Stimulated activated naive CD4-positive, alpha-beta T cell treated with Interleukin-2 at 50 U/mL for 16 hours (primary cell): ENCODE results near the gene GLI1.

ENCODE experiments used
- DNase-seq: peaks from one replicate; lab custom pipeline; 2025; lab: John Stamatoyannopoulos, UW

The GLI1 gene

DNA sequence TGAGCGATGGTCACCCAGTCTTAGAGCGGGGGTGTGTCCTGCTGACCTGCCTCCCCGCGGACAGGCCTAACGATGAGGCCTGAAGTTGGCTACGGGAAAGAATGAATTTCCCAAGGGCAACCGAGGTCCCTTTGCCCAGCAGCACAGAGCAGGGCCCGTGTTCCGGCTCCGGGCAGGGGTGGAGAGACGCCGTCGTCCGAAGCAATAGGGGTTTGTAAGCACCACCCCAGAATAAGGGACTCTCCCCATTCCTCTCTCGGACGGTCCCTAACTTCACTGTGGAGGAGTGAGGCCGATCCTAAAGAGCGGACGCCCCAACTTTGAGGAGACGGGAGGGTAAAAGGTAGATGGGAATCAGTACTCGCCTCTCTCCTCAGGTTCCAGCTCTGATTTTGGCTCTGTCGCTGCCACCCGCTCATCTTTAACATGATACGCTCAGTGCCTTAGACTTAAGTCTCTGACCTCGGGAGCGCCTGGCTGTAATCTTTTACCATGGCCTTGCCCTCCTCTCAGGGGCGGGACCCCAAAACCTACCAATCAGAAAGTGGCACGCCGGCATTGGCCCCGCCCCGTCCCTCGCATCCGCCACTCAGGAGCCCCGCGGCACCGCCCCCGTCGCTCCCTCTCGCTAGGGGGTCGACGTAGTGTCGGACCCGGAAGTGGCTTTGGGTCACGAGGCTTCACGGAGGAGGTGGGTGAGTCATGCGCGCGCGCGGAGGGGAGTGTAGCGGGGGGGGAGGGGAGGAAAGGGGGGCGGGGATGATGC lies 60.7 kb downstream of the GLI1 start, which contains the start of gene DDIT3:
DDIT3 (minus strand) TSS at position 462 of the 766 bp plus-strand sequence. CDS start 3,108 bp downstream, outside the sequence.
- peak; percentile 99 for DNase-seq

DNA sequence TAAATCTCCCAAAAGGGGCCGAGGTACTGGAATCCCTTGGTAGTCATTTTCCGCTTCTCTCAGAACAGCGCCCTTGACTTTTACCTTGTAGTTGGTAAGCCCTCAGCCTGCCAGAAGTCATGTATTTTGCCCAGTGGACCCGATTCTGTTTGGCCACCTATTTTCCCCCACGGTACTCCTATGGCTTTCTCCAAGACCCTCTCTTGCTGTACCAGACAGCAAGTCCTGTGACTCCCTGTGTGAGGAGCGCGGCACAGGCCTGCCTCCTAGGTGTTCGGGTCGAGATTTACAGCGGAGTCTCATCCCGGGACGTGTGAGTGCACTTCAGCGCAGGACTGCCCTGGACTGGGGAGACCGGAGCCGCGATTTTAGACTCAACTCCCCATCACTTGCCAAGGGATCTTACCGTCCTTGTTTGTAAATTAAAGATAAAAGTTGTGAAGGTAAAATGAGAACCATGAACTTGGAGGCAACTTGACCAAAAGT lies 62.0 kb downstream of the GLI1 start:
- DNase-seq, result peak; percentile 14
